Hypothalamus (tissue), 51 donors: ENCODE measurements around the gene TENM4.

Experiments
- DNase-seq, 51 donors: peaks; one replicate each; lab custom pipeline; 2025; lab: John Stamatoyannopoulos, UW

Gene TENM4

DNA sequence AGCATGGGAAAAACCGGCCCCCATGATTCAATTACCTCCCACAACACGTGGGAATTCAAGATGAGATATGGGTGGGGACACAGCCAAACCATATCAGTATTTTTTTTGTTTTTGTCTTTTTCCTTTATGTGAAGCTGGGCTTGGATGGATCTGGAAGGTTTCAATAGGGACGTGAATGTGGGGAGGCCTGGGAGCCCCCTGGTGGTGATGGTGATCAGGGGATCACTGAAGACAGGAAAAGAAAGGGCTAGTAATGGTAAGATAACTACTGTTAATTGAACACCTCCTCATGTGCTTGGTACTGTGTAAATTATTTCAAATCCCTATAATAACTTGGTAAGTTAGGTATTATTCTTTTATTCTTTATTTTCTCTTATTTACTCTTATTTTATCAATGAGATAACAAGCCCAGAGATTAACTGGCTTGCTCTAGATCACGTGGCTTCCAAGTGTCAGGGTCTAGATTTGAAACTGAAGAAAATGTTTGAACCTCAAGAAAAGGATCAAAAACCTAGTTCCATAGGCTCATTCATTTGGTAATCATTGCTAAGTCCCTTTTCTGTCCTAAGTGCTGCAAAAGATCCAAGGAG is 364.2 kb downstream of the TENM4 start:
- peak in 5 of 51 donors; percentile 4 to 37 (median 11) for DNase-seq

DNA sequence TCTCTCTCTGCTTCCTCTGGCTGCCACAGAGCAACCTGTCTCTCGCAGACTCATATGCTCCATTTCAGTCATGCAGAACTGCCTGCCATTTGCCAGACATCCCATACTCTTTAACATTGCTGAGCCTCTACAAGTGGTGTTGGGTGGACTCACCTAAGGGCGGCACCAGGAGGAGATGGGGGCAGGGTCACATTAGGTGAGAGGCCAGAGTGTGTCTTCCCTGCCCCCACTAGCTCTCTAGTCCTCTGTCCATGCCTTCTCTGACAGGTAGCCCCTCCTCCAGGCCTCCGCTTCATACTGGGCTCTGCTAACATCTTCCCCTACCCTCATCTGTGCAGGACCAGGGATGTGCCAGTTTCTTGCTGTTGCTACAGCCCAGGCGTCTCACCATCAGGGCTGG is 366.3 kb downstream of the TENM4 start:
- no peak for DNase-seq

DNA sequence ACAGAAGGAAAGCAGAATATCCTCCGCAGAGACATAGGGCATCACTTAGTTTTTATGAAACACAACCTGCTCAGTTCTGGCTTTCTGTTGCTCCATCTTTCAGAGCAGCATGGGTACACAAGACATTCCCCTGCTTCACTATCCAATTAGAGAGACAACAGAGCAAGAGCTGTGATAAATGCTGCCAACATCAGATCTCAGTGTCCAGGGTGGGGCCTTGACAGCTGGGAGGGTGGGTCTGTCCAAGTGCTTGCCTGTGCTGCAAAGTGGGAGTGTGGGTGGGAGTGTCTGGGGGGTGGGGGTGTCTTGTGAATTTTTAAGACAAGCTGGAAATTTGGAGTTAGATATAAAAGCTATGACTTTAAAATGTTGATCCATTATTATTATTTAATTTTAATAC is 369.6 kb downstream of the TENM4 start:
- no peak for DNase-seq

DNA sequence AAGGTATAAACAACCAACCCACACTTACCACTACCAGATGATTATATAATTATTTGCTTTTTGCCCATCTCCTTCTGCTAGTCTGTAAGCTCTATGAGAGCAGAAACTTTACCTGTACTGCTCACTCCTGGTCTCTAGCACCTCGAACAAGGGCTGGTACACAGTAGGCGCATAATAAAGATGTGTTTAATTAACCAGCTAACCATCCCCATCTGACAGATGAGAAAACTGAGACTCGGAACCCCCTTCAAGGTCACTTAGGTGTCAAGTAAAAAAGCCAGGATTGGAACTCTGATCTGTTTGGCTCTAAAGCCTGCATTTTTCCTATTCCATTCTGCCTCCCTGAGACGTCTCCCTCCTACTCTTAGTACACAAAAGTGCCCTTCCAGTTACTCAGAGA is 370.3 kb downstream of the TENM4 start:
- no peak for DNase-seq

DNA sequence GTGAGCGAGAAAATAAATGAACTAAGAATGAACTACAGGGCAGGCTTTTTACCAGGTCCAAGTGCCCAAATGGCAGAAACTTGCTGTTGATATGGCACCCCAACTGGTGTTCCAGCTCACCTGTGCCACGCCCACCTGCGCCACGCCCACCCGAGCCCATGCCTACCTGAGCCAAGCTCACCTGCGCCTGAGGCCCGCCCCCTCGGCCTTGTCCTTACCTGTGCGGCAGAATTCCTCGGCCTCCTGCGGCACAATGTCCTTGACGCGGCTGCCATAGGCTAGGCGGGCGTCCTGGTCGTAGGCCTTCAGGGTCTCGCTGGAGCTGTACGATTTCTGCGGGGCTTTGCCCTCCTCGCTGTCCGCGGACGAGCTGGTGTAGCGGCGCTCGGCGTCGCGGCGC is 371.3 kb downstream of the TENM4 start:
- no peak for DNase-seq

DNA sequence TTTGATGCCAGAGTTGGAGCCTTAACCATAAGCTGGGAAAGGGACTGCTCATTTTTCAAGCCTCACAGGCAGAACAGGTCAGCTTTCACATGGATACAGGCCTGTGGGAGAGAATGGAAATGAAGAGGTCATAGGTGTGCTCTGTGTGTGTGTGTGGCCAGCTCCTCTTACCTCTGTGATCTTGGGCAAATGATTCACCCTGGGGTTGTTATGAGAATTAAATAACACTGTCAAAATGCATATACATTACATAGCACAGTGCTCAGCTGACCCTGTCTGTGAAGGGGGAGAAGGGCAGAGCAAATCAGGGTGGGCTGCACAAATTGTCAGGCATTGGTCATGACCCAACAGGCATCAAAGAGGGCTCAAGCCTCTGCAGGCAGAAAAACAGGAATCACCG is 372.5 kb downstream of the TENM4 start:
- DNase-seq = no peak

DNA sequence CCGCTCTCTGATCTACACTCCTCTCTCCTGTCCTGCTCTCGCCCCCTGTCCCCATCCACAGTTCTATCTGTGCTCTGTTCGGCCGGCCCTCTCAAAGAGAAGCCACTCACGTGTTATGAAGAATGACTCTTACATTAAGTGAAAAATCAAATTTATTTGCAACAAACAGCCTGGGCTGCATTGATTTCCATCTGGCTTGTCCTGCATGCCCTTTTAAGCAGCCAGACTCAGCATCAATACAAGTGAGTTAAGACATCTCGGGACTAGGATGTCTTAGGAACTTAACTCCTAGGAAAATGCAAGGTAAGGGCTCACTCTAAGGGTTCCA is 373.5 kb downstream of the TENM4 start:
- no peak for DNase-seq

DNA sequence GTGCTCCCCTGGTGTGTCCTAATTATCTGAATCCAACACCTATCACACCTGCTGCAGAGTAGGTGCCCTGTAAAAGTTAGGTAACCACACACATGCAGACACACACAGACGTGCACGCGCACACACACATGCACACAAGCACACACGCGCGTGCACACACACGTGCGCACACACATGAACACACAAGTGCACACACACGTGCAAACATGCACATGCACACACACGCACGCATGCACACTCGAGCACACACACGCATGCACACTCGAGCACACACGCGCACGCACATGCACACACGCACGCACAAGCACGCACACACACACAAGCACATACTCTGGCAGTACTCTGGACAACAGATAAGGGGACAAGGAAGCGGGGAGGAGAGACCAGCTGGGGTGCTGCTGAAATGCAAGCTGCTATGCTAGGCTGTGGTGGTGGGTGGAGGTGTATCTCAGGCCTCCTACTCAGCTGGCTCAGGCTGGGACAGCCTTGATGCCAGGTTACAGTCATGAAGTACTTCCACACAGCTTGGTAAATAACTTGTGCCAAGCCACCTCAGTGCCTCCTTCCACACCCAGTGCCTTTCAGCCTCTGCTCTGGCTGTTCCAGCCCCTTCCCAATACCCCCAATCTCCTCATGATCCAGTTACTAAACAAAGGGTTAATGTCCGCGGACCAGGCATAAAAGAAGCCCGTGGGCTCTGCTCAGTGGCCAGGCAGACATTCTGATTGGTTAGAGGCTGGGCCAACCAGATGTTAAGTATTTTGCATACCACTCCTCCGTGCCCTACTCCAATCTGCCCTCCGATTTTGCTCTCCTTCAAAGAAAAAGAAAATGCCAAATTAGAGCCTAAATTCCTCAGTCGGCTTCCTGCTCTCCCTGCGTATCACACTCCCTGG is 374.1 kb downstream of the TENM4 start:
- DNase-seq = no peak

DNA sequence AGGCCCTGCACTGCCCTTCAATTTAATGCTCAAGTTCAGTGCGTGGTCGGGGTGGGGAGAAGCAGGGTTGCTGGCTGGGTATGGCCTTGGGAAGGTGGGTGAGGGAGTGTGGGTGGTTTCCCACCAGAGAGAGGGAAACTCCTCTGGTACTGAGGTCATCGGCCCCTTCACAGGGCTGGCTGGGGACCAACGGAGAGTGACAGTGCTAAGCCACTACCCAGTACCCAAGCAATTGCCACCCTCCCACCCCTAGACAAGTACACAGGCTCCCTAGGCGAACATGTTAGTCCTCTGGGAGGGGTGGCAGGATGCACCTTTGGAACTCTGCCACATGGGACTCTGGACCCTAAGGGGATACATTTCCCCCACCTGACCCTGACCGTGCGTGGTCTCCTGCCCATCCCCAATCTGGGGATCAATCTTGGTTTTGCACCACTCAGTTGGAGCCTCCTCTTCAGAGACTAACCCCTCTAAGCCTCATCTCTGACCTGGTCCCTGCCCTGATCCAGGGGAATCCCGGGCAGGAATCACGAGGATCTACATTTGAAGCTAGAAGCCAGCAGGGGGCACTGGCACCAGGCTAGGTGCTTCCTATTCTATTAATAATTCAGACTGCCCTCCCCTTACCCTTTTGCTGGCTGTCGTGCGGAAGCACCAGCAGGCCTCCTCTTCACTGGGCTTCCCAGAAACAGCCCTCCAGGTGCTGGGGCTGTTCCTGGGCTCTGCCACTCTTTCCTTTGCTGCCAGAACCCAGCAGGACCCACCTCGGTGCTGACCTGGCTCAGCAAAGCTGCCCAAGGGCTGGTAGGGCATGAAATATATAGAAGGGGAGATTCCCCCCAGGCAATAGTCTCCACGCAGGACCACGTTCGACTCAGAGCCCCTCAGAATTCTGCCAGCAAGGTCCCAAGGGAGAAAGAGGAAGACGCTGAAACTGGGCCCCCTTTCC is 377.7 kb downstream of the TENM4 start:
- peak in 7 of 51 donors; percentile 3 to 43 (median 20) for DNase-seq

DNA sequence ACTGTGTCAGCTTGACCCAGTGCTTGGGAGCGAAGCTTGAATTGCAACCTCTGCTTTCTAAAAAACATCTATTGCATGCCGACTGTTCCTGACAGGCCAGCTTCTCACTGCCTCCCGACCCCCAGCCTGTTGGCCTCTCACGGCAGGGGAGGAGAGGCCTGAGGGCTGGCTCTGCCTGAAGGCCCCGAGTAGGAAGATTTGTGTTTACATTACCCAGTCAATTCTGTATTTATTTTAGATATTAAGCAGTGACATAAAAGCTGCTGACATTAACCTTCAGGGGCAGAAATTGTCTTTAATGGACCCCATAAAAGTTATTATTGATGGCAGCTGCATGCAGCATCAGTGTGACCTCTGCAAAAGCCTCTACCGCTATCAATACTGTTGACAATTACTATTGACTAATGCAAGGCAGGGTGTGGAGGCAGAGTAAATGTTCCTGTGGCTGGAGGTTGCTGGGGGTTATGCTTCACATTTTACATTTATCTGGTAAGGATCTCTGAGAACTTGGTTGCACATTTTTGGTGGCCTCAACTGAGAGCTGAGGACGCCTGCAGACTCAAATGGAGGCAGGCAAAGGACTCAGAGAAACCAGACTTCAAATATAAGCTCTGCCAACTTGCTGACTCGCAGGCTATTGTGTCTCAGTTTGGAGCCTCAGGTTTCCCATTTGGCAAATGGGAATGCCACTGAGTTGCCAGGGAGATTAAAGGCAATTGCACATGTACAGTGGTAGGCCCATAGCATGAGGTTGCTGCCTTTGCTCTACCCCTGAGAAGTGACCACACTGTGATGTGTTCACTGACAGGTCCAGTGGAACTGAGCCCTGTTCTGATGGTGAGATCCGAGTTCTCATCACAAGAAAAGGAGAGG is 380.5 kb downstream of the TENM4 start:
- no peak for DNase-seq

DNA sequence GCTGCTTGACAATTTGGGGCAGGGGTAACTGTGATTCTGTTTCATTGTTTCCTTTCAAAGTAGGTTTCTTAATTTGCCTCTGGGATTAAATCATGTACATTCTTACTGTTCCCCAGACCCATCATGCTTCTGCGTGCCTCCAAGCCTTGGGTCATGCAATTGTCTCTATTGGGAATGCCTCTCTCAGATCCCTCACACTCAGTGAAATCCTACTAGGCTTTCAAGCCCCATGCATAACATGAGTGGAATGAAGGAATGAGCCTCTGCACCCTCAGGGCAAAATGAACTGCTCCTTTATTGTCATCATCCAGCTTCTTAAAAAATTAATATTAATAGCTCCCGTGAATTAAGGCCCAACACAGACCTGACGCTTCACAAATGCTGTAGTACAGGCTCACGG is 381.7 kb downstream of the TENM4 start:
- no peak for DNase-seq

DNA sequence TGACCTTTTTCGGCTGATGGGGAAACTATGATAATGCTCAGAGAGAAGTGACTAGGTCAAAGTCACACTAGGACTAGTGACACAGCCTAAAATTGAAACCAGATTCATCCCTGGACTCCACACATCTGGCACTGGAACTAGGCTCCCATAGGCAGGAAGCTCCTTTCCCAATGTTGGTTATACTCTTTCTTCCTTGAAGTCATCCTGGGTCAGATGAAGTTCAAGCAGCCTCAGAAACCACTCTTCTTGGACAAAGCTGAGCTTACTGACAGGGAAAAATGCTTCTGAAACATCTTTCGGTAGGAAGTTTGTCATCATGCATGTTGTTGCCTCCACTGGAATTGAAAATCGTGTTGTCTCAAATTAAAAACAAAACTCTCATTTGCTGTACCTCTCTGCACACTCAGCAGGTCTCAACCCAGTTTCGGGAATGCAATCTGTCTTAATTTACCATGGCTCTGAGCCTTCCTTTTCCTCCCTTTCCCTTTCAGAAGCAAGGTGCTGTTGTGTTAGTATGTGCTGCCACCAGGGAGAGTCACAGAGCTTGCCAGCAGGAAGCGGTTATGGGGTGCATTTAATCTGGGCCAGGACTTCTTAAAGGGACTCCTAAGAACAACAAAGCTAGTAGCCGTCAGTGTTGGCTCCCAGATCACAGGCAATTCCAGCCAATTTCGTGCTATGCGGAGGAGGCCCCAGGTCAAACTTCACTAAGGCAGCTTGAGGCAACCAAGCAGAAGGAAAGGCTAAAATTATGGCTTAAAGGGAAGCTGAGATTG is 384.8 kb downstream of the TENM4 start:
- DNase-seq = peak in 1 of 51 donors; percentile 11

DNA sequence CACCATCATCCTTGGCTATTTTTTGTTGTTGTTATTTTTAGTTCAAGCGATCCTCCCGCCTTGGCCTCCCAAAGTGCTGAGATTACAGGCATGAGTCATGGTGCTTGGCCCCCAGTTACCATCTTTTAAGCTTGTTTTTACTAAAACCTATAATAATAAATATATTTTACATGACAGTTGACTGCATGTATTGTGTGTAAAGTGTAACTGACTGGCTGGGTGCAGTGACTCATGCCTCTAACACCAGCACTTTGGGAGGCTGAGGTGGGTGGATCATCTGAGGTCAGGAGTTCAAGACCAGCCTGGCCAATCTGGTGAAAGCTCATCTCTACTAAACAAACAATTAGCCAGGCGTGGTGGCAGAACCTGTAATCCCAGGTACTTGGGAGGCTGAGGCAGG is 386.2 kb downstream of the TENM4 start:
- DNase-seq = no peak

DNA sequence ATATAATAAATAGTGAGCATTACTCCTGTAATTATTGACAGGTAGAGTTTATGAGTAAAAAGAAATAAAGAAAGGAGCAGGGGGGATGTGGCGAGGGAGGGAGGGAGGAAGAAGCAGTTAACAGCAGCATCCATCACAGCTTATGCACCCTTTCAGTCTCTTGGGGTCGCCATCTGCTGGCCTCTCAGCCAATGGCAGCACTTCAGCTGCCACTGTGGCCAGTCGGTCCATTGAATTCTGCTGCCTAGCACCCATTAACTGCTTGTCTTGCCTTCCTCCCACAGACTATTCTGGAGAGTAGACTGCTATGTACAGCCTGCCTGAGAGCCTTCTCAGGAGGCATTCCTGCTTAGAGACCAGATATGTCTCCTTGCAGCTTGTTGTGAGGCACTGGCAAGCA is 388.3 kb downstream of the TENM4 start:
- peak in 16 of 51 donors; percentile 8 to 55 (median 24) for DNase-seq

DNA sequence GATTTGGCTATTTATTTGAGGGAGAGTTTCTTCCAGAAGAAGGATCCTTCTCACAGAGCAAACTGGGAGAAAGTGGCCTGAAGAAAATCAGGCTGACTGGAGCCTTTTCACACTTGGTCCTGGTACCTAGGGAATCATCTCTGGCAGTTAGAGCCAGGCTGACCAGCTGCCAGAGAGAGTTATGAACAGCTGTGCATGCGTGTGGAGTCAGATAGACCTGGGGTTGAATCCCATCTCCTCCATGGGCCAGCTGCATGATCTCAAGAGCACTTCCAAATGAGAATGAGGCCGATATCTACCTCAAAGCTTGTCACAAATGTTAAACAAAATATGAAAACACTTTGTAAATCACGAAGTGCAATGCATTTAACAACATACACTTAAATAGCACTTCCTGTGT is 390.0 kb downstream of the TENM4 start:
- no peak for DNase-seq

DNA sequence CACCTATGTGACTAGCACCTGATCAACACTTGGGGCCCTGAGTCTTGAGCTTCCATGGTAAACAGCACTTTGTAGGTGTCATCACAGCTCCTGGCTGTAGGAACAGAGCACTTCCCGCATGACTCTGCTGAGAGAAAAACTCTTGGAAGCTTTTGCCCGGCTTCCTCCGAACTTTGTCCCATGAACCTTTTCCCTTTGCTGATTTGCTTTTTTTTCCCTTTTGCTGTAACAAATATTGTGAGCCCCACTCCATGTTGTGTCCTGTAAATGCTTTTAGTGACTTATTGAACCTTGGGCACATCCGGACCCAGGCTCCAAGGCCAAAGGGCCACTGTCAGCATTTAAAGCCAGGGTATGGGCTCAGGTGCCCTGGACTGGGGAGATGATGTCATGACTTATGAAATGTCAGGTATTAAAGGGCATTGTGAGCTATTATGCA is 391.1 kb downstream of the TENM4 start:
- DNase-seq = no peak

DNA sequence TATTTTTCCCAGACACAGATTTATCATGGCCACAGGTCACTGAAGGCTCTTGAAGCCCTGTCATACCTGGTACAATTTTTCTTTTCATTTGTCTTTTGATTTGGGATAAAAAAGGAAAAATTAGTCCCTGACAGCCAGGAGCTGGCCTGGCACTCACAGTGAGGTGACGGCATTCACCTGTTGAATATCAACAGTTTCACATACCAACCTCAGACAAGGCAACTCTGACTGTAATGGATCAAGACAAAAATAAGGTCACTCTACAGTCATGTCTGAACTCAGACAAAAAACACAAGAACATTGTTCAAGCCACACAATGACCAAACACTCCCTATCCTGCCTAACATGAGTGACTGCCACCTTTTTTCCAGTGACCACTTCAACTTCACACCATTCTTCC is 392.9 kb downstream of the TENM4 start:
- no peak for DNase-seq

DNA sequence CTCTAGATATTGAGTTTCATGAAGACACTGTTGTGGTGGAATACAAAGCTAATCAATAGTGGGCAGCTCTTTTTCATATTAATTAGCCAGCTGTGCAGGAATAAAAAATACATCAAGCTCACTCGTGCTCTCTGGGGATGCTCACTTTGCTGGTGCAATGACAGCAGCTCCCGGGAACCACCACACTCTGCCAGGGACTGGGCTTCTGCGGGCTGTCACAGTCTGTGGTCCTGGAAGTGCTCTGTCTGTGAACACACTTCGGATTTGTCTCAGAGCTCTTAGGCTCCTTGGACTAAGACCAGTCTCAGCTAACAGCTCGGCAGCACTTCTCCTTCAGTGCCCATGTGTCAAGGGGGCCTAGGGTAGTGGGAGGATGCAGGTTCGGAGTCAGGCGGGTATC is 393.5 kb downstream of the TENM4 start:
- no peak for DNase-seq

DNA sequence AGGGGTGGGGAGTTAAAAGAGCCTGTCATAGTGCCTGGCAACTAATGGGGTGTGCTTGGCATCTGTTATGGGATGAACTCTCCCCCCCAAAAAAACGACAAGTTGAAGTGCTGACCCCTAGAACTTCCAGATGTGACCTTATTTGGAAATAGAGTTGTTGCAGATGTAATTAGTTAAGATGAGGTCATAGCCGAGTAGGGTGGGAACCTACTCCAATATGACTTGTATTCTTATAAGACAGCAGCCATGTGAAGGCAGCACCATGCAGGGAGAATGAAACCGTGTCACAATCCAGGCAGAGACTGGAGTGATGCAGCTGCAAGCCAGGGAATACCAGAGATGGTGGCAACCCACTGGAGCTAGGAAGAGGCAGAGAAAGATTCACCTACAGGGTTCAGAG is 394.5 kb downstream of the TENM4 start:
- no peak for DNase-seq
